B cell (primary cell): ENCODE data around the gene HMCN1. TPM values are rescaled to one million over a fixed set of nuclear protein-coding genes. Genes with fewer than 3 reads are reported as not detected.

Experiments used
- ATAC-seq: fragments of 200-7000 bp; cut with Tn5 transposase; one replicate; pipeline ENCODE4 v1.10.0; 2021; ENCODE audit warnings: low read depth, mild to moderate bottlenecking, moderate number of reproducible peaks, moderate library complexity
- CTCF ChIA-PET: fragments of 350-600 bp; sonication (Branson Sonifier 250); formaldehyde crosslinking; loops from one replicate; lab custom pipeline; 2021; ENCODE audit warnings: antibody characterized with exemption, inconsistent platforms; lab: Charles Lee
- POLR2A ChIA-PET: fragments of 350-600 bp; sonication (Branson Sonifier 250); formaldehyde crosslinking; loops from one replicate; lab custom pipeline; 2021; ENCODE audit warnings: antibody characterized with exemption; lab: Charles Lee
- DNase-seq: peaks from one replicate; pipeline ENCODE4 v3.0.0; 2013
- H2AFZ ChIP-seq: 2 replicates; pipeline ENCODE4 v1.6.1; 2012; ENCODE audit warnings: mild to moderate bottlenecking, low read depth, low read length; ENCODE audit not compliant: insufficient read depth, poor library complexity, severe bottlenecking
- H3K27ac ChIP-seq, 2 donors: 1 replicate in 1 of 2; 2 replicates in 1 of 2; pipeline ENCODE4 v1.5.1; 2012 to 2013; ENCODE audit warnings: low read length in 2 of 2, mild to moderate bottlenecking in 2 of 2, moderate library complexity in 1 of 2
- H3K27me3 ChIP-seq, 4 experiments: fragments of 200-600 bp in 1 of 4; sonication (generic) in 1 of 4; replicated peaks in 1 of 4; 1 replicate in 2 of 4; 2 replicates in 2 of 4; pipeline versions ENCODE4 v1.6.1 to v1.7.0; 2013 to 2016; ENCODE audit warnings: low read length in 3 of 4, mild to moderate bottlenecking in 2 of 4, mixed read lengths in 1 of 4, moderate library complexity in 1 of 4; ENCODE audit not compliant: insufficient read depth in 4 of 4, control insufficient read depth in 3 of 4; ENCODE audit errors: control extremely low read depth in 1 of 4
- H3K36me3 ChIP-seq, 2 experiments: replicated peaks in 1 of 2; 1 replicate in 1 of 2; 2 replicates in 1 of 2; pipeline versions ENCODE4 v1.6.1 to v1.7.1; 2013; ENCODE audit warnings: low read length in 1 of 2; ENCODE audit not compliant: insufficient read depth in 2 of 2, control insufficient read depth in 1 of 2; ENCODE audit errors: control extremely low read depth in 1 of 2, extremely low read depth in 1 of 2
- H3K4me1 ChIP-seq, 2 donors: fragments of 200-600 bp in 1 of 2; sonication (generic) in 1 of 2; 1 replicate in 1 of 2; 2 replicates in 1 of 2; pipeline versions ENCODE4 v1.5.1 to v1.6.1; 2013 to 2017; ENCODE audit warnings: low read length in 2 of 2; ENCODE audit not compliant: control insufficient read depth in 2 of 2, insufficient read depth in 2 of 2
- H3K4me2 ChIP-seq: replicated peaks from 2 replicates; pipeline ENCODE3; 2012; ENCODE audit warnings: mild to moderate bottlenecking, low read depth, low read length; ENCODE audit not compliant: poor library complexity, severe bottlenecking
- H3K4me3 ChIP-seq, 5 experiments: fragments of 200-600 bp in 1 of 5; sonication (generic) in 1 of 5; 1 replicate in 3 of 5; 2 replicates in 2 of 5; pipeline versions ENCODE4 v1.5.1 to v1.7.0; 2011 to 2016; ENCODE audit warnings: low read length in 4 of 5, mild to moderate bottlenecking in 4 of 5, low read depth in 2 of 5, control low read depth in 1 of 5, moderate library complexity in 1 of 5; ENCODE audit not compliant: insufficient read depth in 1 of 5; ENCODE audit errors: control extremely low read depth in 1 of 5, extremely low read depth in 1 of 5
- H3K79me2 ChIP-seq: fragments of 200-600 bp; sonication (generic); one replicate; pipeline ENCODE4 v1.6.0; 2016; ENCODE audit warnings: low read length; ENCODE audit not compliant: control insufficient read depth, insufficient read depth
- H3K9ac ChIP-seq: fragments of 200-600 bp; sonication (generic); 2 replicates; pipeline ENCODE4 v1.6.1; 2017; ENCODE audit warnings: mild to moderate bottlenecking, low read length, moderate library complexity
- H3K9me3 ChIP-seq, 3 donors: one replicate each; pipeline versions ENCODE4 v1.6.1 to v1.7.1; 2013; ENCODE audit warnings: low read length in 2 of 3; ENCODE audit not compliant: control insufficient read depth in 2 of 3, insufficient read depth in 1 of 3; ENCODE audit errors: control extremely low read depth in 1 of 3
- H4K20me1 ChIP-seq: 2 replicates; pipeline ENCODE4 v1.6.0; 2012; ENCODE audit warnings: mild to moderate bottlenecking, low read length; ENCODE audit not compliant: insufficient read depth, control insufficient read depth, poor library complexity, severe bottlenecking
- H3K27ac Mint-ChIP-seq: one replicate; pipeline ENCODE4 v1.8.0; 2021; ENCODE audit warnings: mixed read lengths
- H3K27me3 Mint-ChIP-seq: one replicate; pipeline ENCODE4 v1.8.0; 2021; ENCODE audit warnings: mixed read lengths
- H3K4me1 Mint-ChIP-seq: one replicate; pipeline ENCODE4 v1.8.0; 2021; ENCODE audit warnings: mixed read lengths
- H3K4me3 Mint-ChIP-seq: one replicate; pipeline ENCODE4 v1.8.0; 2021; ENCODE audit warnings: mixed read lengths
- H3K9me3 Mint-ChIP-seq: one replicate; pipeline ENCODE4 v1.8.0; 2022; ENCODE audit warnings: mixed read lengths; ENCODE audit not compliant: insufficient read depth
- EZH2 ChIP-seq: IDR thresholded peaks from 2 replicates; pipeline ENCODE4 v1.6.1; 2012; ENCODE audit warnings: borderline replicate concordance, low read depth, mild to moderate bottlenecking, moderate library complexity, low read length; ENCODE audit not compliant: insufficient read depth, poor library complexity, severe bottlenecking
- WGBS: methylation state at CpG from one replicate; pipeline ENCODE4 v1.1.5; 2013; ENCODE audit warnings: missing lambda C conversion rate; ENCODE audit not compliant: insufficient coverage; 5-methylcytosine and 5-hydroxymethylcytosine counted together
- intact Hi-C: fragments of 100-400 bp; cut with micrococcal nuclease; formaldehyde crosslinking; loops from one replicate; pipeline ENCODE4 v1.10.0; 2022
- polyA plus RNA-seq: library from polyadenylated mRNA; depleted of rRNA; stranded (reverse); fragments of >200 nt; gene quantifications from 2 replicates; pipeline ENCODE4 v1.2.3, GENCODE V29; 2012
- total RNA-seq, 2 donors: library from RNA; stranded (reverse); fragments of 120-200 nt in 1 of 2; gene quantifications; 1 replicate in 1 of 2; 2 replicates in 1 of 2; pipeline versions ENCODE4 v1.2.3 to v1.2.4, GENCODE V29; 2013 to 2022
- TF ChIP-seq, protein P1 (sequence below): fragments of 200-600 bp; IDR thresholded peaks from one replicate; pipeline ENCODE4 v1.8.0; 2022; ENCODE audit warnings: antibody characterized with exemption, mild to moderate bottlenecking

HMCN1 gene
- total and polyA plus RNA-seq, 2 donors (not counting 1 experiment from before 2014, with no cell fraction given): not detected

DNA sequence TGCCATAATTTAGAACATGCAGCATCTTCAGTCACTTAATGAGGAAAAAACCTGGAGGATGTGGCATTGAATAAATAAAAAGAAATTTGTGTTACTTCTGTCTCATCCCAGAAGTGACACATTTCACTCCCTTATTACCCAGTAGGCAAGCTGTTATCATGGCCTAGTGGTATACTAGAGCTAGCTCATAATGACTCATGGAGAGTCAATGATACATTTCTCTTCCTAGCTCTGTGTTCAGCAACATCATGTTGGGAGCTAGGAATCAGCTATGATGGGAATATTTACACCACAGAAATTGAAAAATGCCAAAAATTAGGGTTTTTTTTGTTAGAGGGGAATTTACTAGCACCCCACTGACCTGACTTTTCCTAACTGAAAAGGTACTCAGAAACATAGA lies 182.7 kb downstream of the HMCN1 start:
- no peaks in the 10 kb centered on the region for H3K27me3 ChIP-seq
- H2AFZ ChIP-seq: no peak overlapping the region
- Mint-ChIP-seq H3K27ac (no peak overlapping the region), H3K4me3 (no peak overlapping the region), H3K27me3 (peaks cover 5% of the 10 kb centered on the region), H3K9me3 (no peaks in the 10 kb centered on the region), H3K4me1 (no peaks in the 10 kb centered on the region)
- no peak overlapping the region for H3K4me2 ChIP-seq
- no peak overlapping the region for H3K4me3 ChIP-seq
- intact Hi-C loops: no loop called here
- no peak overlapping the region for H3K27ac ChIP-seq
- ChIA-PET POLR2A (no interaction called here), CTCF (no interaction called here)
- H3K9me3 ChIP-seq: no peaks in the 10 kb centered on the region
- TF ChIP-seq, protein P1, sequence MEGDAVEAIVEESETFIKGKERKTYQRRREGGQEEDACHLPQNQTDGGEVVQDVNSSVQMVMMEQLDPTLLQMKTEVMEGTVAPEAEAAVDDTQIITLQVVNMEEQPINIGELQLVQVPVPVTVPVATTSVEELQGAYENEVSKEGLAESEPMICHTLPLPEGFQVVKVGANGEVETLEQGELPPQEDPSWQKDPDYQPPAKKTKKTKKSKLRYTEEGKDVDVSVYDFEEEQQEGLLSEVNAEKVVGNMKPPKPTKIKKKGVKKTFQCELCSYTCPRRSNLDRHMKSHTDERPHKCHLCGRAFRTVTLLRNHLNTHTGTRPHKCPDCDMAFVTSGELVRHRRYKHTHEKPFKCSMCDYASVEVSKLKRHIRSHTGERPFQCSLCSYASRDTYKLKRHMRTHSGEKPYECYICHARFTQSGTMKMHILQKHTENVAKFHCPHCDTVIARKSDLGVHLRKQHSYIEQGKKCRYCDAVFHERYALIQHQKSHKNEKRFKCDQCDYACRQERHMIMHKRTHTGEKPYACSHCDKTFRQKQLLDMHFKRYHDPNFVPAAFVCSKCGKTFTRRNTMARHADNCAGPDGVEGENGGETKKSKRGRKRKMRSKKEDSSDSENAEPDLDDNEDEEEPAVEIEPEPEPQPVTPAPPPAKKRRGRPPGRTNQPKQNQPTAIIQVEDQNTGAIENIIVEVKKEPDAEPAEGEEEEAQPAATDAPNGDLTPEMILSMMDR: no peak
- no peak for TF ChIP-seq EZH2
- ATAC-seq (no peak), DNase-seq (no peak)
- no peak overlapping the region for H3K9ac ChIP-seq
- no peaks in the 10 kb centered on the region for H3K79me2 ChIP-seq
- H3K4me1 ChIP-seq: no peaks in the 10 kb centered on the region
- H4K20me1 ChIP-seq: no peaks in the 10 kb centered on the region
- no peaks in the 10 kb centered on the region for H3K36me3 ChIP-seq

DNA sequence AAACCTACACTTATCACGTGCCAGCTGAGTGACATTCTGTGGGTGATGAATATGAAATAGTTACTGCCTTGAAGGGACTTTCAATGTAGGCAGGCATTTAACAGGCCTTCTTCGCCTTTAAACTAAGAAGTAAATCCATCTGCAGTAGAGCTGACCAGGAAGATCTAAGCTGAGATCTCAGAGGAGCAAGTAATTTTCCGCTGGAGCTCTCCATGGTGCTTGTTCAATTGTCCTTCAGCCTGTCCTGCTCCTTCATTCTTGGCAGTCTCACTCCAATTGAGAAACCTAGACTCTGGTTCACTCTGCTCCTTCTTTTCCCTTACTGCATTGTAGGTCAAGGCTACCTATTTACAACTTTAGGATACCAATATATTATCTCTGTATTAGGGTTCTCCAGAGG lies 183.5 kb downstream of the HMCN1 start:
- Histone ChIP-seq H3K27ac (no peak overlapping the region), H3K36me3 (no peaks in the 10 kb centered on the region), H4K20me1 (no peaks in the 10 kb centered on the region), H3K79me2 (no peaks in the 10 kb centered on the region), H3K4me1 (no peaks in the 10 kb centered on the region), H2AFZ (no peak overlapping the region), H3K27me3 (no peaks in the 10 kb centered on the region), H3K4me2 (no peak overlapping the region), H3K9ac (no peak overlapping the region), H3K4me3 (no peak overlapping the region), H3K9me3 (no peaks in the 10 kb centered on the region)
- TF ChIP-seq, protein P1: no peak
- no peak for TF ChIP-seq EZH2
- Mint-ChIP-seq H3K4me1 (no peaks in the 10 kb centered on the region), H3K4me3 (no peak overlapping the region), H3K27me3 (peaks cover 5% of the 10 kb centered on the region), H3K27ac (no peak overlapping the region), H3K9me3 (no peaks in the 10 kb centered on the region)
- no peak for ATAC-seq
- DNase-seq: no peak
- intact Hi-C loops: no loop called here
- POLR2A ChIA-PET: no interaction called here
- 100% methylated on average over 2 of the region's 3 CpGs for WGBS
- CTCF ChIA-PET: no interaction called here
